IMR-90 (cell line): ENCODE measurements around the gene MUC7. TPM values are rescaled to one million over a fixed set of nuclear protein-coding genes. Genes with fewer than 3 reads are reported as not detected.
A peak's percentile ranks its signal among the peaks of the same experiment; 100 is the strongest.

Experiments used
- ATAC-seq: fragments of 200-7000 bp; cut with Tn5 transposase; 2 replicates; pipeline ENCODE4 v1.9.1; 2020; ENCODE audit warnings: low read depth, mild to moderate bottlenecking, moderate library complexity
- BruUV-seq: library from RNA; stranded (reverse); fragments of 400-500 nt; replicated peaks from 2 replicates; lab custom pipeline; 2021; lab: Mats Ljungman, UMichigan
- CTCF ChIA-PET: fragments of 300-600 bp; formaldehyde crosslinking; extraction: SDS; loops from one replicate; lab custom pipeline; 2021; ENCODE audit warnings: antibody characterized with exemption; lab: Yijun Ruan, JAX
- POLR2A ChIA-PET: fragments of 300-600 bp; sonication (Branson Sonifier 250); formaldehyde crosslinking; loops from one replicate; lab custom pipeline; 2022; ENCODE audit warnings: antibody characterized with exemption; ENCODE audit not compliant: unreplicated experiment; lab: Charles Lee
- DNase-seq: peaks from one replicate; pipeline ENCODE4 v3.0.0; 2013
- H2AFZ ChIP-seq: replicated peaks from 2 replicates; pipeline ENCODE3; 2013; ENCODE audit warnings: low read length, mild to moderate bottlenecking; ENCODE audit not compliant: poor library complexity
- H2AK5ac ChIP-seq: 2 replicates; pipeline ENCODE4 v1.6.1; 2013; ENCODE audit warnings: low read depth, low read length, inconsistent platforms
- H2AK9ac ChIP-seq: replicated peaks from 2 replicates; pipeline ENCODE3; 2013; ENCODE audit warnings: mild to moderate bottlenecking, low read depth, low read length, moderate library complexity; ENCODE audit not compliant: poor library complexity
- H2BK120ac ChIP-seq: 2 replicates; pipeline ENCODE4 v1.6.1; 2013; ENCODE audit warnings: low read depth, low read length, inconsistent platforms
- H2BK15ac ChIP-seq: 3 replicates; pipeline ENCODE4 v1.6.1; 2013; ENCODE audit warnings: low read depth, low read length, inconsistent platforms
- H2BK20ac ChIP-seq: 2 replicates; pipeline ENCODE4 v1.6.1; 2013; ENCODE audit warnings: low read depth, mild to moderate bottlenecking, inconsistent platforms, low read length, moderate library complexity
- H2BK5ac ChIP-seq: 2 replicates; pipeline ENCODE4 v1.6.1; 2013; ENCODE audit warnings: mild to moderate bottlenecking, low read depth, low read length, inconsistent platforms; ENCODE audit not compliant: poor library complexity, severe bottlenecking
- H3K14ac ChIP-seq: replicated peaks from 2 replicates; pipeline ENCODE4 v1.6.1; 2013; ENCODE audit warnings: low read depth, low read length, inconsistent platforms
- H3K18ac ChIP-seq: 2 replicates; pipeline ENCODE4 v1.6.1; 2013; ENCODE audit warnings: low read depth, low read length, control low read depth
- H3K23ac ChIP-seq: 2 replicates; pipeline ENCODE4 v1.6.1; 2013; ENCODE audit warnings: low read depth, low read length, inconsistent platforms
- H3K27ac ChIP-seq: 2 replicates; pipeline ENCODE4 v1.5.1; 2013; ENCODE audit warnings: mild to moderate bottlenecking, control low read depth, low read length; ENCODE audit not compliant: insufficient read depth
- H3K27me3 ChIP-seq: 2 replicates; pipeline ENCODE4 v1.6.1; 2013; ENCODE audit warnings: low read length; ENCODE audit not compliant: control insufficient read depth, insufficient read depth
- H3K36me3 ChIP-seq: 2 replicates; pipeline ENCODE4 v1.6.1; 2013; ENCODE audit warnings: low read length, mixed read lengths; ENCODE audit not compliant: control insufficient read depth, insufficient read depth
- H3K4ac ChIP-seq: 2 replicates; pipeline ENCODE4 v1.6.1; 2013; ENCODE audit warnings: low read depth, low read length, inconsistent platforms
- H3K4me1 ChIP-seq: 2 replicates; pipeline ENCODE4 v1.6.1; 2013; ENCODE audit warnings: low read length, mixed read lengths; ENCODE audit not compliant: control insufficient read depth, insufficient read depth
- H3K4me2 ChIP-seq: 2 replicates; pipeline ENCODE4 v1.6.1; 2013; ENCODE audit warnings: low read depth, mild to moderate bottlenecking, control low read depth, low read length, moderate library complexity
- H3K4me3 ChIP-seq: 2 replicates; pipeline ENCODE4 v1.5.1; 2013; ENCODE audit warnings: low read depth, mild to moderate bottlenecking, control low read depth, low read length, moderate library complexity; ENCODE audit not compliant: insufficient read depth
- H3K56ac ChIP-seq: 2 replicates; pipeline ENCODE4 v1.6.1; 2013; ENCODE audit warnings: low read length, inconsistent platforms; ENCODE audit not compliant: insufficient read depth; ENCODE audit errors: extremely low read depth
- H3K79me1 ChIP-seq, 2 experiments: 2 replicates each; pipeline ENCODE4 v1.6.1; 2013; ENCODE audit warnings: low read length in 2 of 2, inconsistent platforms in 1 of 2, low read depth in 1 of 2
- H3K9ac ChIP-seq: 2 replicates; pipeline ENCODE4 v1.6.1; 2013; ENCODE audit warnings: low read depth, low read length, control low read depth
- H3K9me1 ChIP-seq: 2 replicates; pipeline ENCODE4 v1.6.1; 2013; ENCODE audit warnings: low read length, inconsistent platforms; ENCODE audit not compliant: insufficient read depth
- H3K9me3 ChIP-seq: 2 replicates; pipeline ENCODE4 v1.6.1; 2013; ENCODE audit warnings: low read length; ENCODE audit not compliant: control insufficient read depth, insufficient read depth
- H4K20me1 ChIP-seq: 2 replicates; pipeline ENCODE4 v1.6.1; 2013; ENCODE audit warnings: low read length, inconsistent platforms; ENCODE audit not compliant: insufficient read depth
- H4K5ac ChIP-seq: 2 replicates; pipeline ENCODE4 v1.6.1; 2013; ENCODE audit warnings: mild to moderate bottlenecking, low read depth, low read length, control low read depth
- H4K8ac ChIP-seq, 2 experiments: 2 replicates each; pipeline ENCODE4 v1.6.1; 2013; ENCODE audit warnings: low read depth in 2 of 2, low read length in 2 of 2, control low read depth in 1 of 2, inconsistent platforms in 1 of 2
- H4K91ac ChIP-seq: 2 replicates; pipeline ENCODE4 v1.6.1; 2013; ENCODE audit warnings: low read depth, low read length, inconsistent platforms; ENCODE audit not compliant: insufficient read depth
- BHLHE40 ChIP-seq: fragments of 150-350 bp; IDR thresholded peaks from 2 replicates; pipeline ENCODE4 v1.6.1; 2016; ENCODE audit warnings: mild to moderate bottlenecking, low read depth, low read length
- CEBPB ChIP-seq: IDR thresholded peaks from 2 replicates; pipeline ENCODE4 v1.6.1; 2012; ENCODE audit warnings: low read depth, low read length, improper control_type of control experiment
- CHD1 ChIP-seq: IDR thresholded peaks from 2 replicates; pipeline ENCODE4 v1.6.1; 2012; ENCODE audit warnings: low read depth, low read length, improper control_type of control experiment
- FOS ChIP-seq: fragments of 150-350 bp; IDR thresholded peaks from 2 replicates; pipeline ENCODE4 v1.6.1; 2016; ENCODE audit warnings: low read depth, low read length
- MXI1 ChIP-seq: IDR thresholded peaks from 2 replicates; pipeline ENCODE4 v1.6.1; 2012; ENCODE audit warnings: low read depth, mild to moderate bottlenecking, low read length, moderate library complexity, borderline replicate concordance
- NFE2L2 ChIP-seq: fragments of 150-350 bp; IDR thresholded peaks from 2 replicates; pipeline ENCODE4 v1.6.1; 2016; ENCODE audit warnings: low read depth, mild to moderate bottlenecking, low read length
- POLR2A ChIP-seq: IDR thresholded peaks from 2 replicates; pipeline ENCODE4 v1.6.1; 2012; ENCODE audit warnings: mild to moderate bottlenecking, low read depth, low read length
- RAD21 ChIP-seq: IDR thresholded peaks from 2 replicates; pipeline ENCODE4 v1.6.1; 2012; ENCODE audit warnings: low read length, improper control_type of control experiment
- RCOR1 ChIP-seq: IDR thresholded peaks from 2 replicates; pipeline ENCODE4 v1.6.1; 2012; ENCODE audit warnings: mild to moderate bottlenecking, low read length, improper control_type of control experiment; ENCODE audit not compliant: insufficient replicate concordance
- SMC3 ChIP-seq: fragments of 150-350 bp; IDR thresholded peaks from 2 replicates; pipeline ENCODE4 v1.6.1; 2016; ENCODE audit warnings: low read depth, mild to moderate bottlenecking, antibody characterized with exemption, low read length, moderate library complexity
- USF2 ChIP-seq: fragments of 150-350 bp; IDR thresholded peaks from 2 replicates; pipeline ENCODE4 v1.6.1; 2017; ENCODE audit warnings: mild to moderate bottlenecking, antibody characterized with exemption, low read length, low read depth
- WGBS, 2 experiments: methylation state at CpG; one replicate each; pipeline versions ENCODE4 v1.1.5 to v1.1.7; 2013; ENCODE audit warnings: missing lambda C conversion rate in 2 of 2; ENCODE audit not compliant: insufficient read length in 1 of 2; ENCODE audit errors: extremely low coverage in 2 of 2; 5-methylcytosine and 5-hydroxymethylcytosine counted together
- dilution Hi-C: fragments of 300-500 bp; cut with HindIII; formaldehyde crosslinking; loops from one replicate; pipeline ENCODE4 v1.14.3; 2018; ENCODE audit warnings: low sequenced_read_pairs; ENCODE audit not compliant: unreplicated experiment
- in situ Hi-C: fragments of 300-500 bp; cut with MboI; formaldehyde crosslinking; loops from 3 replicates; pipeline ENCODE4 v1.14.3; 2019; ENCODE audit warnings: low sequenced_read_pairs, inconsistent platforms, mixed read lengths
- intact Hi-C: fragments of 100-400 bp; cut with micrococcal nuclease; formaldehyde crosslinking; loops from 2 replicates; pipeline ENCODE4 v1.10.0; 2022
- polyA plus RNA-seq, 3 experiments: library from polyadenylated mRNA; depleted of rRNA; stranded (reverse); fragments of >200 nt; gene quantifications; 2 replicates each; pipeline ENCODE4 v1.2.3, GENCODE V29; 2012; ENCODE audit warnings: low replicate concordance in 1 of 3
- total RNA-seq: library from RNA; depleted of rRNA; stranded (reverse); fragments of >200 nt; gene quantifications from 2 replicates; pipeline ENCODE4 v1.2.3, GENCODE V29; 2012
- TF ChIP-seq, protein P1 (sequence below): conservative IDR thresholded peaks from 2 replicates; pipeline ENCODE4 v1.5.1; 2012; ENCODE audit warnings: mild to moderate bottlenecking, low read depth, low read length, improper control_type of control experiment

The MUC7 gene
- total and polyA plus RNA-seq, 2 of the 4 experiments (the other 2 are of a cell fraction): not detected

GRCh38 chr4:70505151-70505748, 33.3 kb downstream of the MUC7 start:
- Histone ChIP-seq H2AK5ac (no peak overlapping the region), H3K9me3 (no peaks in the 10 kb centered on the region), H3K4me1 (no peaks in the 10 kb centered on the region), H2BK15ac (no peak overlapping the region), H3K36me3 (no peaks in the 10 kb centered on the region), H3K9ac (no peak overlapping the region), H3K79me1 (no peaks in the 10 kb centered on the region), H2AFZ (no peak overlapping the region), H3K14ac (no peak overlapping the region), H3K4me2 (no peak overlapping the region), H2BK5ac (no peak overlapping the region), H2BK20ac (no peak overlapping the region), H2BK120ac (no peak overlapping the region), H3K27ac (no peak overlapping the region), H3K4me3 (no peak overlapping the region), H3K18ac (no peak overlapping the region), H3K4ac (no peak overlapping the region), H3K56ac (no peak overlapping the region), H3K27me3 (no peaks in the 10 kb centered on the region), H4K8ac (no peak overlapping the region), H3K23ac (no peak overlapping the region), H2AK9ac (no peak overlapping the region), H4K5ac (no peak overlapping the region), H3K9me1 (no peaks in the 10 kb centered on the region), H4K20me1 (no peaks in the 10 kb centered on the region), H4K91ac (no peak overlapping the region)
- no TSS peak for BruUV-seq
- POLR2A ChIA-PET: no interaction called here
- dilution Hi-C loops: no loop called here
- DNase-seq (peak; percentile 39), ATAC-seq (peak; percentile 95)
- WGBS, 2 experiments: 0% methylated on average over 1 of the region's 7 CpGs; no CpG with 5 or more reads in 1 of the 2 experiments
- CTCF ChIA-PET: interaction anchor here (0.5 to 1.0 kb wide), 3 partner anchors 10 to 605 kb away, joined by 3 read pairs; no protein-coding TSS in a partner anchor
- intact Hi-C loops: loop anchor here (1.0 to 2.0 kb wide), 3 partner anchors 189 to 608 kb away; no protein-coding TSS in a partner anchor
- in situ Hi-C loops: loop anchor here (25.0 kb wide), 1 partner anchor 818 kb away; no protein-coding TSS in a partner anchor
- TF ChIP-seq CHD1 (no peak), RAD21 (peak; percentile 83), FOS (no peak), SMC3 (peak; percentile 75), USF2 (no peak), POLR2A (0 out of 2 replicates have a peak, but pooled peaks have one; percentile 21), NFE2L2 (no peak), BHLHE40 (no peak), MXI1 (no peak), CEBPB (no peak), RCOR1 (no peak)
- TF ChIP-seq, protein P1, sequence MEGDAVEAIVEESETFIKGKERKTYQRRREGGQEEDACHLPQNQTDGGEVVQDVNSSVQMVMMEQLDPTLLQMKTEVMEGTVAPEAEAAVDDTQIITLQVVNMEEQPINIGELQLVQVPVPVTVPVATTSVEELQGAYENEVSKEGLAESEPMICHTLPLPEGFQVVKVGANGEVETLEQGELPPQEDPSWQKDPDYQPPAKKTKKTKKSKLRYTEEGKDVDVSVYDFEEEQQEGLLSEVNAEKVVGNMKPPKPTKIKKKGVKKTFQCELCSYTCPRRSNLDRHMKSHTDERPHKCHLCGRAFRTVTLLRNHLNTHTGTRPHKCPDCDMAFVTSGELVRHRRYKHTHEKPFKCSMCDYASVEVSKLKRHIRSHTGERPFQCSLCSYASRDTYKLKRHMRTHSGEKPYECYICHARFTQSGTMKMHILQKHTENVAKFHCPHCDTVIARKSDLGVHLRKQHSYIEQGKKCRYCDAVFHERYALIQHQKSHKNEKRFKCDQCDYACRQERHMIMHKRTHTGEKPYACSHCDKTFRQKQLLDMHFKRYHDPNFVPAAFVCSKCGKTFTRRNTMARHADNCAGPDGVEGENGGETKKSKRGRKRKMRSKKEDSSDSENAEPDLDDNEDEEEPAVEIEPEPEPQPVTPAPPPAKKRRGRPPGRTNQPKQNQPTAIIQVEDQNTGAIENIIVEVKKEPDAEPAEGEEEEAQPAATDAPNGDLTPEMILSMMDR: peak; percentile 82
